ENCODE results near the gene ANKZF1.

Gene ANKZF1

GRCh38 chr2:219207884-219208740 lies 21.5 kb upstream of the ANKZF1 start:
- no peak for DNase-seq

DNA sequence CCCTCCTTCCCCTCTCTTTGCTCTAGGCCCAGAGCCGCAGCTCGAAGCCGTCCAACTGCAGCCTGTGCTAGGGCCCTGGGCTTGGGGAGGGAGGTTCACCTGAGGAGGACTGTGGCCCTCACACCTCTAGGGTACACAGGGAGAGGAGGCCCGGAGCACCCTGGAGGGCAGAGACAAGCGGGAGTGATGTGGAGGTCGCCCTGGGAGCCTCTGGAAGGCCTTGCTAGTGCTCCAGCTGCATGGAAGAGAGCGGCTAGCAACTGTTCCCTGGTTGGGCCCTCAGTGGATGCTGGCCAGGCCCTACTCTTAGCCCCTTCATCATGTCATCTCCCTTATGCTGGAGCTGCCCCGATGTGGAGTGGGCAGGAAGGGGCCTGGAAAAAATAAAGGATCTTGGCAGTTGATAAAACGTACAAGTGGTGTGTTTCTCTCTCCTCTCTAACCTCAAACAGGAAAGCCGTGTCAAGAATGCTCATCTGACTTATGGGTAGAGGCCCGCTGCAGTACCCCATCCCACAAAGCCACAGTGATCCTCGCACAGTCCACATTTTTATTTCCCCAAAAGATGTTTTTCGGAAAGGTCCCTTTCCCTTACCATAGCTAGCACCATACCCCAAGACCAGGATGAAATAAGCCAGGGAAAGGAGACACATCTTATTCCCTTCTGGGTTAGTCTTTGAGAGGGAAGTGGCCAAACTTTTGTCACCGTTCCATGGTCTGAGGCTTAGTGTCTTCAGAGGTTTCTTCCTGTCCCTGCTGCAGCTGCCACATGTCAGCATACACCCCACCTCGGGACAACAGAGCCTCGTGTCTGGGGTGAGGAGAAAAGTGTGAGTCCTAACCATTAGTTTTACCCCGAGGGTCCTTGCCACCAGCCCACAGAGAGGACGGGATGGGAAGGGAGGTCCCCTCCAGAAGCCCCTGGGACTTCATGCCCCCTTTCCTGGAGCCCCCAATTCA lies 20.1 kb upstream of the ANKZF1 start:
- no peak for DNase-seq

GRCh38 chr2:219210196-219210885 lies 19.3 kb upstream of the ANKZF1 start:
- no peak for DNase-seq

- DNase-seq, result no peak
Observed at GRCh38 chr2:219210886-219211362, 18.7 kb upstream of the ANKZF1 start.

DNA sequence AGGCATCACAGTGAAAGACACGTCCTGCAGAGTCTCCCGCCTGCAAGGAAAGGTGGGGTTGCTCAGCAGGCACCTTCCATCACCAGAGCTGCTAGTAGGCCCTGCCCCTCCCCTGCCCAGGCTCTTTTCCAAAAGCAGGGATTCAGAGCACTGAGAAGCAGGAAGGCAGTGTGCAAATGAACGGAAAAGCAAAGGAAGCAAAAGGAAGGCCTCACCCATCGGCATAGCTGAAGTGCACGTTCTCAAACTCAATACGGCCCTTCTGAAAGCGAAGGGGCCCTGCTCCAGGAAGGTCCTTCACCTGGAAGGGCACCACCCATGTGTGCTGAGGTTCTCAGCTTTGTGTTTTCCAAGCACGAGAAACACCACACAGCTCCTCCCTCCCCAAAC lies 16.6 kb upstream of the ANKZF1 start:
- no peak for DNase-seq

DNA sequence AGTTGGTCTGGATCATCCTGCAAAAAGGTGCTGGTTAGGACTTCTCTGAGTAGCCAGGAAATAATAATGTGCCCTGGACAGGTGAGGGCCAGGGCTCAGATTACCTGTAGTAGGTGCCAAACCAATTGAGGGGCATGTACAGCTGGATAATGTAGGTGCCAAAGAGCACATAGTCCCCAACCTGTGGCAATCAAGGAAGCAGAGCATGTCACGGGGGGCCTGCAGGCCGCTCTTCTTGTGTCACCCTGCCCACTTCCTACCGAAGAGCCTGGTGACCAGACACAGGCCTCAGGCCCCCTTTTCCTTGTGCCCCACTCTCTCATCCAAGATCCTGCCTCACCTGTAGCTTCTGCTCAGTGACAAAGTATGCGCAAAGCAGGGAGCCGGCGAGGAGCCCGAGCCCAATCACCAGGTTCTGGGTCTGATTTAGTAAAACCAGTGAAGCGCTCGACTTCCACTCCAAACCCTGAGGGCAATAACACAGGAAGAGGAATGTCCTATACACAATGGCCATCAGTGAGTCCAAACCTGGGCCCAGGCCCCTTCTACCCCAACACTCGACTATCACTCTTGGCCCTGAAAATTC lies 16.0 kb upstream of the ANKZF1 start:
- DNase-seq, result no peak

- DNase-seq, result no peak
Observed at GRCh38 chr2:219214141-219214540, 15.5 kb upstream of the ANKZF1 start.

GRCh38 chr2:219214786-219215185 lies 14.8 kb upstream of the ANKZF1 start:
- no peak for DNase-seq

- DNase-seq, result no peak
Observed at GRCh38 chr2:219215871-219216534, 13.6 kb upstream of the ANKZF1 start.

- no peak for DNase-seq
Observed at GRCh38 chr2:219216535-219216915, 13.1 kb upstream of the ANKZF1 start.

DNA sequence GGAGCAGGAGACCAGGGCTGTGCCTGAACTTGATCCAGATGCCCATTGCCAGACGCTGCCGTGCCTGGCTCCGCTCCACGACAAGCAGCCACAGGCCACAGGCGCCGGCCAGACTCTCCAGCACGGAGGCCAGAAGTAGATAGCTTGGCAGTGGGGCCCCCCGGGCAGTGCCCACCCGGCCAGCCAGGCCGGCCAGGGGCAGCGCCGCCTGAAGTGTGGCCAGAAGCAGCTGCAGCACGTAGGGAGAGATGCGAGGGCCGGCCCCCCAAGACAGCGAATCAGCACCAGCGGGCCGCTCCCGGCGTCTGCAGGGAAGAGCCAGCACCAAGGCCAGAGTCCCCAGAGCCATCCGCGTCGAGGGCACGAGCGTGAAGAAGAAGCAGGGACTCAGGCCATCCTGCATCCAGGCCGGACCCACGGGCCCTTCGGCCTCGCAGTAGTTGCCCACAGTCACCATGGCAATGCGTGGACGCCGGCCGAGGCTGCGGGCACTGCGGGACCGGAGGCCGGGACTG lies 11.3 kb upstream of the ANKZF1 start:
- peak; percentile 43 for DNase-seq

- DNase-seq, result peak; percentile 90
Observed at GRCh38 chr2:219218732-219219701, 10.6 kb upstream of the ANKZF1 start, which contains the start of gene ABCB6. ABCB6 (minus strand) TSS chr2:219218958; CDS start chr2:219218673, 285 bp downstream.

DNA sequence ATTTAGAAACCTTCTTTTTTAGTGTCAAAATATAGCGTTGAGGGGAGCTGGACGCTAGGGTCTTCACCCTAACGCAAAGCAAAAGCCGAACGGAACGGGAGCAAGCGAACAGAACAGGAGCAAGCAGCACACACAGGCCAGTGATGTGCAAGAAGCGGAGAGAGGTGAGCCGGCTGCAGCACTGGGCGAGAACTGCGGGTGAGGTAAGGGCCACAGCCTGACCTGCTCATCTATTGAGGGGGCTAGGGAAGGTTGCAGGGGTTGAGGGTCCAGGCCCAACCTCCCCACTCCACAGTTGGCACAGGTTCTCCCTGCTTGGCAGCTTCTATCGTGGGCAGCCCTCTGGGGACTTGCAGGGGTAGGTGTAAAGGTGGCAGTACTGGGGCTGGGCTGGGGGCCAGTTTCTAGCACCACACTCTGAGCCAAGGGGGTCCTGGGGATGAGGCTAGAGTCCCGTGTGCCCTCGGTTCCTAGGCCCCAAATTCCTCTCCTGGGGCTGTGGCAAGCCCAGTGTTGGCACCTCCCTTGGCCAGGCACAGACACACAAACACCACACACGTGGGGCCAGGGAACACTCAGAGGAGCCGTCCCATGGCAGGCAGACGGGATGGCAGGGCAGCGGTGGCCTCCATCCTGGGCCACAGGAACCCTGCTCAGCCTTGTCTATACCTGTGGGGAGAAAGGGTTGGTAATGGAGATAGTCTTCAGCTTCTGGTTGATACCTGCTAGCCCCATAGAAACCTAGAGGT lies 9.6 kb upstream of the ANKZF1 start:
- DNase-seq, result no peak

- DNase-seq, result no peak
Observed at GRCh38 chr2:219220652-219221402, 8.8 kb upstream of the ANKZF1 start.

GRCh38 chr2:219221957-219222518 lies 7.6 kb upstream of the ANKZF1 start:
- DNase-seq, result no peak

GRCh38 chr2:219223831-219224610 lies 5.6 kb upstream of the ANKZF1 start:
- DNase-seq, result no peak

DNA sequence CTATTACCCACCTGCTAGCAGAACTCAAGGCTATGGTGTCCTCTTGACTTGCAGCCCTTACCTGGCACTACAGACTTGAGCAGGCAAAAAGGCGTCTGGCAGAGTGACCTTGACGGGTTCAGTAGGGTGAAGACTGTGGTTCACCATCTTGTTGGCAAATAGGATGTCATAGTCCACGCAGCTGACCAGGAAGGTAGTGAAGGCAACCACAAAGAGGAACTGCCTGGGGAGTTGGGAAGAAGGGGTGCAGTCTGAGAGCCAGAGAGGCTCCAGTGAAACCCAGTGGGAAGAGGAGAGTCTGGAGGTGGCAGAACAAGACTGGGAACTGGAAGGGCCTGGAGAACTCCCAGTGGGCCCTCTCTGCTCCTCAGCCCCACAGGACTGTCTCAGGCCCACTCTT lies 4.3 kb upstream of the ANKZF1 start:
- no peak for DNase-seq
